ENCODE measurements around the gene P4HA1. TPM values are rescaled to one million over a fixed set of nuclear protein-coding genes. Genes with fewer than 3 reads are reported as not detected.

P4HA1 gene
- total and polyA plus RNA-seq, 2 donors (not counting 3 experiments of a cell fraction or from before 2014, with no cell fraction given): 14.3 to 29.1 TPM

GRCh38 chr10:73017955-73018480, 78.6 kb downstream of the P4HA1 start:
- Histone ChIP-seq H3K9me3 (replicated peaks; ENCODE audit: control insufficient read depth, insufficient read depth, low read length) (no peaks in the 10 kb centered on the region), H3K36me3 (ENCODE audit: control insufficient read depth in 2 of 2, extremely low read depth in 1 of 2, insufficient read depth in 2 of 2, low read length in 2 of 2) (peaks cover 0 to 1% of the 10 kb centered on the region in 2 experiments), H3K9ac (replicated peaks; ENCODE audit: extremely low read depth, insufficient read depth, low read length) (no peak overlapping the region), H3K27ac (ENCODE audit: insufficient read depth, low read depth, low read length) (no peak overlapping the region), H3K4me3 (replicated peaks in 1 of 3; ENCODE audit: insufficient read depth in 1 of 3, low read depth in 1 of 3, low read length in 3 of 3) (no peak overlapping the region), H3K9me1 (replicated peaks; ENCODE audit: control insufficient read depth, extremely low read depth, insufficient read depth, low read length) (no peaks in the 10 kb centered on the region), H4K20me1 (replicated peaks; ENCODE audit: control insufficient read depth, extremely low read depth, insufficient read depth, low read length) (no peaks in the 10 kb centered on the region), H3K27me3 (ENCODE audit: control insufficient read depth in 2 of 2, insufficient read depth in 2 of 2, low read length in 2 of 2) (no peaks in the 10 kb centered on the region), H3K4me1 (ENCODE audit: control insufficient read depth, extremely low read depth, insufficient read depth, low read length) (no peaks in the 10 kb centered on the region), H3K4me2 (ENCODE audit: insufficient read depth, low read length) (no peak overlapping the region), H3K79me2 (ENCODE audit: control insufficient read depth, insufficient read depth, low read length) (no peaks in the 10 kb centered on the region), H2AFZ (ENCODE audit: low read depth, low read length) (no peak overlapping the region)
- FAIRE-seq (no peak), DNase-seq (ENCODE audit: low read depth, low spot score) (no peak)
- CTCF ChIA-PET: interaction anchor here (1.0 kb wide), 1 partner anchor 43 kb away, joined by 3 read pairs; no protein-coding TSS in a partner anchor
- dilution Hi-C loops (cut with MboI; ENCODE audit: extremely low pct_ligation_motif_present, low sequenced_read_pairs) (no loop called here), intact Hi-C loops (cut with micrococcal nuclease) (no loop called here)
- no peak for TF ChIP-seq GATA2 (IDR thresholded peaks at IDR 0.05; ENCODE audit: insufficient read depth, insufficient read length, low read depth, low read length)
- TF ChIP-seq EZH2 (IDR thresholded peaks at IDR 0.05; ENCODE audit: borderline replicate concordance, low read depth, low read length, severe bottlenecking): no peak
- TF ChIP-seq MYC (IDR thresholded peaks at IDR 0.05; ENCODE audit: low read depth, low read length): no peak
- no peak for TF ChIP-seq MAX (IDR thresholded peaks at IDR 0.05; ENCODE audit: insufficient read depth, insufficient read length)
- TF ChIP-seq POLR2A (IDR thresholded peaks at IDR 0.05; ENCODE audit: low read depth, low read length): no peak
- POLR2A ChIA-PET: no interaction called here
- BruUV-seq (replicated peaks): no TSS peak

- Histone ChIP-seq H4K20me1 (replicated peaks; ENCODE audit: control insufficient read depth, extremely low read depth, insufficient read depth, low read length) (no peaks in the 10 kb centered on the region), H3K27ac (ENCODE audit: insufficient read depth, low read depth, low read length) (no peak overlapping the region), H3K9ac (replicated peaks; ENCODE audit: extremely low read depth, insufficient read depth, low read length) (no peak overlapping the region), H3K4me3 (replicated peaks in 1 of 3; ENCODE audit: insufficient read depth in 1 of 3, low read depth in 1 of 3, low read length in 3 of 3) (no peak overlapping the region), H3K9me3 (replicated peaks; ENCODE audit: control insufficient read depth, insufficient read depth, low read length) (no peaks in the 10 kb centered on the region), H3K9me1 (replicated peaks; ENCODE audit: control insufficient read depth, extremely low read depth, insufficient read depth, low read length) (no peaks in the 10 kb centered on the region), H3K4me2 (ENCODE audit: insufficient read depth, low read length) (no peak overlapping the region), H3K4me1 (ENCODE audit: control insufficient read depth, extremely low read depth, insufficient read depth, low read length) (no peaks in the 10 kb centered on the region), H3K27me3 (ENCODE audit: control insufficient read depth in 2 of 2, insufficient read depth in 2 of 2, low read length in 2 of 2) (no peaks in the 10 kb centered on the region), H2AFZ (ENCODE audit: low read depth, low read length) (no peak overlapping the region), H3K36me3 (ENCODE audit: control insufficient read depth in 2 of 2, extremely low read depth in 1 of 2, insufficient read depth in 2 of 2, low read length in 2 of 2) (peaks cover 0 to 2% of the 10 kb centered on the region in 2 experiments), H3K79me2 (ENCODE audit: control insufficient read depth, insufficient read depth, low read length) (no peaks in the 10 kb centered on the region)
- no TSS peak for BruUV-seq (replicated peaks)
- dilution Hi-C loops (cut with MboI; ENCODE audit: extremely low pct_ligation_motif_present, low sequenced_read_pairs): no loop called here
- ChIA-PET CTCF (no interaction called here), POLR2A (no interaction called here)
- FAIRE-seq: no peak
- intact Hi-C loops (cut with micrococcal nuclease): no loop called here
- DNase-seq (ENCODE audit: low read depth, low spot score): no peak
- TF ChIP-seq JUN (IDR thresholded peaks at IDR 0.05; ENCODE audit: borderline replicate concordance, insufficient read depth, insufficient read length, low read depth): no peak
- no peak for TF ChIP-seq CTCF (IDR thresholded peaks at IDR 0.05; ENCODE audit: extremely low read depth in 1 of 2, insufficient read depth in 1 of 2, low read depth in 1 of 2, low read length in 2 of 2)
- TF ChIP-seq EZH2 (IDR thresholded peaks at IDR 0.05; ENCODE audit: borderline replicate concordance, low read depth, low read length, severe bottlenecking): no peak
- TF ChIP-seq POLR2AphosphoS5 (IDR thresholded peaks at IDR 0.05; ENCODE audit: insufficient read depth, low read depth, low read length): no peak
- TF ChIP-seq MAX (IDR thresholded peaks at IDR 0.05; ENCODE audit: insufficient read depth, insufficient read length): no peak
- no peak for TF ChIP-seq MYC (IDR thresholded peaks at IDR 0.05; ENCODE audit: low read depth, low read length)
- TF ChIP-seq FOS (IDR thresholded peaks at IDR 0.05; ENCODE audit: borderline replicate concordance, insufficient read depth, low read length): no peak
- no peak for TF ChIP-seq GATA2 (IDR thresholded peaks at IDR 0.05; ENCODE audit: insufficient read depth, insufficient read length, low read depth, low read length)
- no peak for TF ChIP-seq POLR2A (IDR thresholded peaks at IDR 0.05; ENCODE audit: low read depth, low read length)
These were observed 80.9 kb downstream of the P4HA1 start for GRCh38 chr10:73015779-73016178.

Measured in endothelial cell of umbilical vein (primary cell).